H1 (cell line): ENCODE results near the gene OSGEP. TPM values are rescaled to one million over a fixed set of nuclear protein-coding genes. Genes with fewer than 3 reads are reported as not detected.
A peak's percentile ranks its signal among the peaks of the same experiment; 100 is the strongest.

Experiments
- ATF3 ChIP-seq: IDR thresholded peaks from 2 replicates; pipeline ENCODE4 v1.6.1; 2011; ENCODE audit warnings: low read depth, mild to moderate bottlenecking, low read length; ENCODE audit not compliant: insufficient read depth
- BCL11A ChIP-seq, 2 experiments: IDR thresholded peaks; one replicate each; pipeline ENCODE4 v1.6.1; 2011; ENCODE audit warnings: low read depth in 2 of 2, low read length in 2 of 2, mild to moderate bottlenecking in 2 of 2
- CBX5 ChIP-seq: fragments of 300-800, 300-1000 bp; sonication (generic); IDR thresholded peaks from 2 replicates; pipeline ENCODE4 v1.7.1; 2016; ENCODE audit warnings: antibody characterized with exemption, low read length, low read depth
- CBX8 ChIP-seq: fragments of 300-800, 300-1000 bp; sonication (generic); IDR thresholded peaks from 2 replicates; pipeline ENCODE4 v1.7.1; 2016; ENCODE audit warnings: low read depth, low read length, borderline replicate concordance
- CHD1 ChIP-seq: IDR thresholded peaks from 2 replicates; pipeline ENCODE4 v1.6.1; 2012; ENCODE audit warnings: low read depth, low read length, improper control_type of control experiment
- CREB1 ChIP-seq: IDR thresholded peaks from 2 replicates; pipeline ENCODE4 v1.6.1; 2012; ENCODE audit warnings: inconsistent platforms
- CTBP2 ChIP-seq: IDR thresholded peaks from 2 replicates; pipeline ENCODE4 v1.7.0; 2011; ENCODE audit warnings: borderline replicate concordance, mild to moderate bottlenecking, moderate library complexity, mixed read lengths, low read length; ENCODE audit not compliant: insufficient read depth, insufficient read length
- E2F6 ChIP-seq: IDR thresholded peaks from 2 replicates; pipeline ENCODE4 v1.6.1; 2012; ENCODE audit warnings: inconsistent platforms
- EP300 ChIP-seq, 2 experiments: IDR thresholded peaks; 1 replicate in 1 of 2; 2 replicates in 1 of 2; pipeline ENCODE4 v1.6.1; 2011 to 2012; ENCODE audit warnings: low read depth in 2 of 2, low read length in 2 of 2, mild to moderate bottlenecking in 2 of 2, borderline replicate concordance in 1 of 2, inconsistent platforms in 1 of 2, moderate library complexity in 1 of 2
- FOSL1 ChIP-seq: IDR thresholded peaks from 2 replicates; pipeline ENCODE4 v1.6.1; 2011; ENCODE audit warnings: mild to moderate bottlenecking, low read depth, low read length, moderate library complexity; ENCODE audit not compliant: insufficient read depth
- HDAC6 ChIP-seq: IDR thresholded peaks from one replicate; pipeline ENCODE4 v1.7.1; 2012; ENCODE audit warnings: low read depth, mild to moderate bottlenecking, inconsistent platforms, low read length, moderate library complexity
- JUND ChIP-seq: IDR thresholded peaks from 2 replicates; pipeline ENCODE4 v1.6.1; 2011; ENCODE audit warnings: mild to moderate bottlenecking, improper control_type of control experiment, low read length
- MAX ChIP-seq: IDR thresholded peaks from 2 replicates; pipeline ENCODE4 v1.6.1; 2012; ENCODE audit warnings: inconsistent platforms
- RNF2 ChIP-seq: fragments of 200-900, 300-1000 bp; sonication (generic); IDR thresholded peaks from 2 replicates; pipeline ENCODE4 v1.7.1; 2016; ENCODE audit warnings: borderline replicate concordance, low read depth, mild to moderate bottlenecking, antibody characterized with exemption, low read length; ENCODE audit not compliant: poor library complexity, severe bottlenecking; ENCODE audit errors: missing control alignments
- SAP30 ChIP-seq: fragments of 300-600 bp; sonication (generic); IDR thresholded peaks from 2 replicates; pipeline ENCODE4 v1.7.1; 2012; ENCODE audit warnings: low read length, moderate library complexity, mild to moderate bottlenecking, inconsistent platforms; ENCODE audit not compliant: insufficient read depth, insufficient replicate concordance
- SIN3A ChIP-seq, 2 experiments: IDR thresholded peaks in 1 of 2; conservative IDR thresholded peaks in 1 of 2; 2 replicates each; pipeline ENCODE4 v1.6.1; 2011 to 2012; ENCODE audit warnings: low read length in 2 of 2, improper control_type of control experiment in 1 of 2, low read depth in 1 of 2, mild to moderate bottlenecking in 1 of 2
- SIRT6 ChIP-seq: IDR thresholded peaks from one replicate; pipeline ENCODE4 v1.7.1; 2012; ENCODE audit warnings: low read length, inconsistent platforms
- SP1 ChIP-seq: IDR thresholded peaks from 2 replicates; pipeline ENCODE4 v1.6.1; 2011; ENCODE audit warnings: low read depth, low read length
- SP2 ChIP-seq: IDR thresholded peaks from 2 replicates; pipeline ENCODE4 v1.6.1; 2012; ENCODE audit warnings: mild to moderate bottlenecking, low read length, inconsistent platforms
- SP4 ChIP-seq: IDR thresholded peaks from 2 replicates; pipeline ENCODE4 v1.6.1; 2012; ENCODE audit warnings: low read length, inconsistent platforms
- TEAD4 ChIP-seq: IDR thresholded peaks from 2 replicates; pipeline ENCODE4 v1.6.1; 2012; ENCODE audit warnings: low read depth, low read length, inconsistent platforms, mixed read lengths
- polyA plus RNA-seq, 7 experiments: library from polyadenylated mRNA; depleted of rRNA in 3 of 7; stranded (reverse) in 5 of 7; unstranded in 2 of 7; fragments of >200 nt in 5 of 7; fragments of 200-250 nt in 2 of 7; gene quantifications; 1 replicate in 5 of 7; 2 replicates in 1 of 7; 4 replicates in 1 of 7; pipeline versions ENCODE4 v1.2.1 to v1.2.3, GENCODE V29; 2011 to 2013; ENCODE audit warnings: missing spikeins in 2 of 7, mixed read lengths in 2 of 7
- total RNA-seq: library from RNA; stranded (reverse); fragmentation: NEBNext Ultra II Directional; extraction: Animal tissue kit (Norgen Biotek cat#: 25700); gene quantifications from 2 replicates; pipeline ENCODE4 v1.2.1, GENCODE V29; 2021

The OSGEP gene
- total and polyA plus RNA-seq, 2 of the 8 experiments (the other 6 are each of a cell fraction or from before 2014, with no cell fraction given), result 34.4 to 78.6 TPM

GRCh38 chr14:20461225-20462141 lies 6.9 kb upstream of the OSGEP start, which contains the start of gene PIP4P1 (continued):
- TF ChIP-seq SAP30, result peak; percentile 43
- TF ChIP-seq EP300 (IDR thresholded peaks at IDR 0.05; ENCODE audit: borderline replicate concordance in 1 of 2, low read depth in 2 of 2, low read length in 2 of 2), result no peak
- no peak for TF ChIP-seq SP2
- no peak for TF ChIP-seq JUND
- no peak for TF ChIP-seq CBX8
- TF ChIP-seq MAX, result peak; percentile 97
- TF ChIP-seq CTBP2, result no peak
- TF ChIP-seq SIN3A (conservative IDR thresholded peaks at IDR 0.05 in 1 of 2, IDR thresholded peaks at IDR 0.05 in 1 of 2; ENCODE audit: low read depth in 1 of 2, low read length in 2 of 2), result peak in 1 of 2 experiments; percentile 92; a peak in 1 of 4 replicates
- TF ChIP-seq TEAD4, result no peak
- no peak for TF ChIP-seq CHD1
- TF ChIP-seq FOSL1, result no peak
- no peak for TF ChIP-seq RNF2
- TF ChIP-seq SIRT6, result no peak
- no peak for TF ChIP-seq CBX5
- TF ChIP-seq SP1, result peak; percentile 95
- TF ChIP-seq BCL11A (IDR thresholded peaks at IDR 0.05; ENCODE audit: low read depth in 2 of 2, low read length in 2 of 2), result no peak
- peak; percentile 96 for TF ChIP-seq ATF3
- peak; percentile 34; the same call in 1 of the 2 replicates for TF ChIP-seq SP4
- TF ChIP-seq HDAC6, result no peak
- TF ChIP-seq E2F6, result peak; percentile 92
- TF ChIP-seq CREB1, result peak; percentile 78
